Right lung (tissue), 5 donors: Measurements from ENCODE around the gene KRTAP4-2. TPM values are rescaled to one million over a fixed set of nuclear protein-coding genes. Genes with fewer than 3 reads are reported as not detected.
"Not testable (repeated sequence)": the region's sequence is repeated elsewhere in the genome, so short reads cannot be mapped to it uniquely, and the experiment has no call there.

ENCODE experiments used
- DNase-seq, 2 donors: peaks; one replicate each; pipeline ENCODE4 v3.0.0-alpha.2; 2013
- polyA plus RNA-seq, 5 donors: library from polyadenylated mRNA; unstranded; fragments of 120-200 nt; gene quantifications; one replicate each; pipeline versions ENCODE4 v1.2.1 to v1.2.3, GENCODE V29; 2013; ENCODE audit warnings: inconsistent platforms in 1 of 5, low replicate concordance in 1 of 5; ENCODE audit not compliant: insufficient read length in 5 of 5, insufficient read depth in 1 of 5

Gene KRTAP4-2
- polyA plus RNA-seq, 5 donors, result not detected

DNA sequence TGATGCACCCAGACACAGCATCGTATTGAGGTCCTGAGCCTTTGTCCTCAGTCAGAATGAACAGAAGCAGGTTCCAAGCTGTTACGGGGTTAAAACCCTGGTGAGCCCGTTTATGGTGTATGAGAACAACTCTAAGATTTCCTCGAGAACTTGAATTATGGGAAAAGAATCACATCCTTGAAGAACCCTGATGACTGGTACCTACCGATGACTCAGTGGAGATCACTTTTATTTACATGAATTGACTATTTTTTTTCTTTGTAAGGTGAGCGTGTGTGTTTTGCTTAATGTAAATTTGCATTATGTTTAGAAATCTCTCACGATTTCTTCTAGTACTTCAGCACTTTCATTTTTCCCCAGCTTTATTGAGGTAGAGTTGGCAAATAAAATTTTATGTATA lies 14.2 kb downstream of the KRTAP4-2 start:
- no peak for DNase-seq

- DNase-seq, result no peak
Measured at GRCh38 chr17:41160648-41161047, 17.4 kb downstream of the KRTAP4-2 start, which contains the start of gene KRTAP4-4. KRTAP4-4 (minus strand) TSS chr17:41160748; CDS start chr17:41160691, 57 bp downstream.

DNA sequence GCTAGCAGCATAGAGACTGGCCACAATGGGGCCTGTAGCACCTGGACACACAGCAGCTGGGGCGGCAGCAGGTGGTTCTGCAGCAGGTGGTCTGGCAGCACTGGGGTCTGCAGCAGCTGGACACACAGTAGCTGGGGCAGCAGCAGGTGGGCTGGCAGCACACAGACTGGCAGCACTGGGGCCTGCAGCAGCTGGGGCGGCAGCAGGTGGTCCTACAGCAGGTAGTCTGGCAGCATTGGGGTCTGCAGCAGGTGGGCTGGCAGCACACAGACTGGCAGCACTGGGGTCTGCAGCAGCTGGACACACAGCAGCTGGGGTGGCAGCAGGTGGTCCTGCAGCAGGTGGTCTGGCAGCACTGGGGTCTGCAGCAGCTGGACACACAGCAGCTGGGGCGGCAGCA lies 17.8 kb downstream of the KRTAP4-2 start:
- not testable (repeated sequence) for DNase-seq

DNA sequence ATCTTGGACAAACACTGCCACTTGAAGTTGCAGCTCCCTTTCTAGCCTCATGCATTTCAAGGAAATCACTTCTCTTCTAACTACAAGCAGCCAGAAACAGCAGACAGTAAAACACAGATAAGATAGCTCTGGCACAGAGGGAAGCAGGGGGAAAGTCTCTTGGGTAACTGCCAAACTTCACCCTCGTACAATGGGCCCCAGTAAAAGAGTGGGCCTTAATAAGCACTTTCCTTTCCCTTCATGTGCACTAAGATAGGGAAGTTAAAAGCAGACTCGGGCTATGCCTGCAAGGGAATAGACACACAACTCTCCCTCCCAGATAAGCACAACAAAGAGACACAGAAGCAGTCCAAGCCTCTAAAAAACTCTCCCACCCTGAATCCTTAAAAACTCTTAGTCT lies 24.2 kb downstream of the KRTAP4-2 start:
- DNase-seq, result no peak

GRCh38 chr17:41151525-41151924 lies 26.5 kb downstream of the KRTAP4-2 start:
- no peak for DNase-seq

GRCh38 chr17:41150026-41150425 lies 28.0 kb downstream of the KRTAP4-2 start:
- DNase-seq, result no peak

DNA sequence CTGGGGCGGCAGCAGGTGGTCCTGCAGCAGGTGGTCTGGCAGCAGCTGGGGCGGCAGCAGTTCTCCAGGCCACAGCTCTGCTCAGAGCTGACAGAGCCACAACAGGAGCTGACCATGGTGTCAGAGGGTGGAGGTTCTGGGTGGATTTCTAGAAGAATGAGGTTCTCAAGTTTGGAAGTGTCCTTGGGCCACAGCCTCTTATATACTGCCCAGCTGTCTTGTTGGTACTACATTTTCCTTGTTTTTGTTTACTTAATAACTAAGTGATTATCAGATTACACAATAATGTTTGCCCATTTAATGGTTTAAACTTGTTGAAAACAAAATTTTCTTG lies 28.4 kb downstream of the KRTAP4-2 start, which contains the start of gene KRTAP4-5:
Gene KRTAP4-5 (minus strand): TSS at position 174 of the 334 bp plus-strand sequence. CDS start 58 bp downstream, at position 116.
- DNase-seq, result no peak

GRCh38 chr17:41148971-41149651 lies 28.9 kb downstream of the KRTAP4-2 start:
- not testable (repeated sequence) for DNase-seq

GRCh38 chr17:41147531-41148204 lies 30.4 kb downstream of the KRTAP4-2 start:
- DNase-seq, result no peak

DNA sequence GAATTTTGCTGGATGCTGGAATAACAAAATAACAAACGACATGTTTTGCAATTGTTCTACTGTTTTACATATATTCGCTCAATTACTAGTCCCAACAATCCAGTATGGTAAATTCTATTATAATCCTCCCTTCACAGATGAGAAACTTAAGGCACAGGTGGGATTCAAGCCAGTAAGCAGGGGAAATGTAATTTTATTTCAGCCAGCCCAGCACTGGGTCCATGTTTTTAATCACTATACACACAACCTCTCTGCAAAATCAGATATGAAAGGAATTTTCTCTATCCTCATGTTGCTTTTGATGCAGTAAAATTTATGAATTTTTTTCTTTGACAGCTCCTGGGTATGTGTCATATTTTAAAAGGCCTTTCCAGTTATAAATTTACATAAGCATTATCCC lies 32.8 kb downstream of the KRTAP4-2 start:
- no peak for DNase-seq

GRCh38 chr17:41144846-41145245 lies 33.2 kb downstream of the KRTAP4-2 start:
- DNase-seq, result no peak

DNA sequence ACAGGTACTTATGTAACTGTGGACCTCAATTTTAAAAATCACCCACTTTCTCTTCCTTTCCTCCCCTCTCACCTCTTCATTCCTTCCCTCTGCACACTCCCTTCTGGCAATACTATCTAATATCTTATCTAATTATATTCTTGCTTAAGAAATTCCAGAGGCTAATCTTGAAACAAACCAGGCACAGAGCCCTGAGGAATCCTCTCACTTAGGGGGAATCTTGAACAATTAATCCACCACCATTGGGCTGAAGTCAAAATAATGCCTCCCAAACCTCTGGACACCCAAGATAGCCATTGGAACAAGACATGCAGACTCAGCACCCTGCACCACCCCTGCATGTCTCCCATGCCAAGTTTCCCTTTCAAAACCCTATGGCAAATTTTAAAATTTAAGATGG lies 36.7 kb downstream of the KRTAP4-2 start:
- no peak for DNase-seq

GRCh38 chr17:41140360-41141131 lies 37.5 kb downstream of the KRTAP4-2 start, which contains the start of gene KRTAP4-6:
KRTAP4-6 (minus strand) TSS chr17:41140544; CDS start chr17:41140487, 57 bp downstream.
- no peak for DNase-seq

- DNase-seq, result not testable (repeated sequence)
Measured at GRCh38 chr17:41139865-41140264, 38.2 kb downstream of the KRTAP4-2 start.

GRCh38 chr17:41133880-41134735 lies 43.9 kb downstream of the KRTAP4-2 start:
- DNase-seq, result no peak

DNA sequence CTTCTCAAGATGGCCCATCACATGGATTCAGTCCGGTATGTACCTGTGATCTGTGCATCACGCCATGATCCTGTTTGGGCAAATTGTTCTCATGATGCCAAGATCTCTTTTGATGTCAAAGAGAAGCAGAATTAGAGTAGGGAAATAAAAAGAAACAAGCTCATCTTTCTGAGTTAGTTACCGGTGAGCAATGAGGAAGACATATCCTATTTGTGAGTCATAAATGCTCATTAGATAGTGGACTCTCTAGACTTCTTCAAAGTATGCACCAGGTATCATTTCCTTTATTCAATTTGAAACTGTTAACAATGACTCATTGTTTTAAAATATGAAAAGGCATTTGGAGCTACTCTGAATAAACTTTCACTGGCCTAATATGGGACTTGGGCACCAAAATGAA lies 46.0 kb downstream of the KRTAP4-2 start:
- no peak for DNase-seq

Other genes with a start within 250 kb of the KRTAP4-2 start
- under 1 TPM in 3 of 5 donors, not detected in 2; 0.18 to 0.35 (median 0.21) TPM for gene KRT23, start 240.6 kb downstream of the KRTAP4-2 start, polyA plus RNA-seq
- under 1 TPM in 1 of 5 donors, not detected in 4; 0.35 TPM for gene KRT39, start 211.3 kb downstream of the KRTAP4-2 start, polyA plus RNA-seq
- under 1 TPM in 2 of 5 donors, not detected in 3; 0.06 to 0.70 TPM for gene KRT40, start 193.9 kb downstream of the KRTAP4-2 start, polyA plus RNA-seq
- not detected for gene KRTAP3-3, start 184.1 kb downstream of the KRTAP4-2 start, polyA plus RNA-seq
- gene KRTAP3-2, start 178.3 kb downstream of the KRTAP4-2 start, polyA plus RNA-seq, result not detected
- not detected for gene KRTAP3-1, start 169.1 kb downstream of the KRTAP4-2 start, polyA plus RNA-seq
- not detected for gene KRTAP1-5, start 151.0 kb downstream of the KRTAP4-2 start, polyA plus RNA-seq
- not detected for gene KRTAP1-4, start 148.0 kb downstream of the KRTAP4-2 start, polyA plus RNA-seq
- gene KRTAP1-3, start 143.3 kb downstream of the KRTAP4-2 start, polyA plus RNA-seq, result not detected
- not detected for gene KRTAP1-1, start 136.8 kb downstream of the KRTAP4-2 start, polyA plus RNA-seq
- not detected for gene KRTAP2-1, start 130.9 kb downstream of the KRTAP4-2 start, polyA plus RNA-seq
- gene KRTAP2-2, start 123.0 kb downstream of the KRTAP4-2 start, polyA plus RNA-seq, result not detected
- gene KRTAP2-3, start 118.1 kb downstream of the KRTAP4-2 start, polyA plus RNA-seq, result not detected
- not detected for gene KRTAP2-4, start 112.3 kb downstream of the KRTAP4-2 start, polyA plus RNA-seq
- not detected for gene KRTAP4-7, start 94.1 kb downstream of the KRTAP4-2 start, polyA plus RNA-seq
- gene KRTAP4-8, start 80.1 kb downstream of the KRTAP4-2 start, polyA plus RNA-seq, result not detected
- not detected for gene KRTAP4-16, start 76.0 kb downstream of the KRTAP4-2 start, polyA plus RNA-seq
- gene KRTAP4-9, start 72.8 kb downstream of the KRTAP4-2 start, polyA plus RNA-seq, result not detected
- under 1 TPM in 1 of 5 donors, not detected in 4; 0.13 TPM for gene KRTAP4-11, start 59.8 kb downstream of the KRTAP4-2 start, polyA plus RNA-seq
- not detected for gene KRTAP4-12, start 54.0 kb downstream of the KRTAP4-2 start, polyA plus RNA-seq
- not detected for gene KRTAP4-6, start 37.7 kb downstream of the KRTAP4-2 start, polyA plus RNA-seq
- gene KRTAP4-5, start 28.4 kb downstream of the KRTAP4-2 start, polyA plus RNA-seq, result not detected
- not detected for gene KRTAP4-4, start 17.5 kb downstream of the KRTAP4-2 start, polyA plus RNA-seq
- gene KRTAP4-3, start 10.0 kb downstream of the KRTAP4-2 start, polyA plus RNA-seq, result not detected
- not detected for gene KRTAP4-1, start 6.7 kb upstream of the KRTAP4-2 start, polyA plus RNA-seq
- not detected for gene KRTAP9-1, start 11.7 kb upstream of the KRTAP4-2 start, polyA plus RNA-seq
- not detected for gene KRTAP9-2, start 48.4 kb upstream of the KRTAP4-2 start, polyA plus RNA-seq
- not detected for gene KRTAP9-3, start 54.2 kb upstream of the KRTAP4-2 start, polyA plus RNA-seq
- gene KRTAP9-8, start 59.8 kb upstream of the KRTAP4-2 start, polyA plus RNA-seq, result not detected
- gene KRTAP9-4, start 71.5 kb upstream of the KRTAP4-2 start, polyA plus RNA-seq, result not detected
- not detected for gene KRTAP9-9, start 77.2 kb upstream of the KRTAP4-2 start, polyA plus RNA-seq
- under 1 TPM; 0.13 to 0.25 (median 0.18) TPM for gene KRTAP9-6, start 87.2 kb upstream of the KRTAP4-2 start, polyA plus RNA-seq
- not detected for gene KRTAP9-7, start 97.5 kb upstream of the KRTAP4-2 start, polyA plus RNA-seq
- not detected for gene KRTAP29-1, start 124.6 kb upstream of the KRTAP4-2 start, polyA plus RNA-seq
- gene KRTAP16-1, start 131.1 kb upstream of the KRTAP4-2 start, polyA plus RNA-seq, result not detected
- not detected for gene KRTAP17-1, start 137.5 kb upstream of the KRTAP4-2 start, polyA plus RNA-seq
- gene KRT33A, start 172.6 kb upstream of the KRTAP4-2 start, polyA plus RNA-seq, result not detected
- gene KRT33B, start 191.6 kb upstream of the KRTAP4-2 start, polyA plus RNA-seq, result not detected
- not detected for gene KRT34, start 204.1 kb upstream of the KRTAP4-2 start, polyA plus RNA-seq
- gene KRT31, start 219.4 kb upstream of the KRTAP4-2 start, polyA plus RNA-seq, result under 1 TPM in 1 of 5 donors, not detected in 4; 0.32 TPM
- gene KRT37, start 246.4 kb upstream of the KRTAP4-2 start, polyA plus RNA-seq, result not detected